Measurements from ENCODE around the gene HIPK2.

Gene HIPK2

GRCh38 chr7:139586286-139586685, 191.5 kb downstream of the HIPK2 start:
- DNase-seq (ENCODE audit: low read depth): no peak

DNA sequence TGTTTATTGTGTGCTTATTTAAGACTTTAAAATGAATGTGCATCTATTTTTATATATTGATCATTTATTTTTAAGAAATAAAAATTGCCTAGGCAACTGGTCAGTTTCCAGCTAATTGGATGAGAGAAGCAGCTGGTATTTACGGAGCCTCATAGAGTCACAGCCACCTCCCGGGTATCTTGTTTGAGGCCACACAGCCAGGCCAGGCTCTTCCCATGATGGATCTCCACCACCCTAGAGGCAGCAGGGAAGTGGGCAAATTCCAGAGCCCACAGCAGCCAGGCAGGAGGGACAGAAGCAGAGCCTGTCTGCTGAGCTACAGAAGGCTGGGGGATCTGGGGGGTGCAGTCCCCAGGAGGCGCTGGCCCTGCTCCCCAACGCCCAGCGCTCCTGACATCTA, 192.8 kb downstream of the HIPK2 start:
- no peak for DNase-seq (ENCODE audit: low read depth)

DNA sequence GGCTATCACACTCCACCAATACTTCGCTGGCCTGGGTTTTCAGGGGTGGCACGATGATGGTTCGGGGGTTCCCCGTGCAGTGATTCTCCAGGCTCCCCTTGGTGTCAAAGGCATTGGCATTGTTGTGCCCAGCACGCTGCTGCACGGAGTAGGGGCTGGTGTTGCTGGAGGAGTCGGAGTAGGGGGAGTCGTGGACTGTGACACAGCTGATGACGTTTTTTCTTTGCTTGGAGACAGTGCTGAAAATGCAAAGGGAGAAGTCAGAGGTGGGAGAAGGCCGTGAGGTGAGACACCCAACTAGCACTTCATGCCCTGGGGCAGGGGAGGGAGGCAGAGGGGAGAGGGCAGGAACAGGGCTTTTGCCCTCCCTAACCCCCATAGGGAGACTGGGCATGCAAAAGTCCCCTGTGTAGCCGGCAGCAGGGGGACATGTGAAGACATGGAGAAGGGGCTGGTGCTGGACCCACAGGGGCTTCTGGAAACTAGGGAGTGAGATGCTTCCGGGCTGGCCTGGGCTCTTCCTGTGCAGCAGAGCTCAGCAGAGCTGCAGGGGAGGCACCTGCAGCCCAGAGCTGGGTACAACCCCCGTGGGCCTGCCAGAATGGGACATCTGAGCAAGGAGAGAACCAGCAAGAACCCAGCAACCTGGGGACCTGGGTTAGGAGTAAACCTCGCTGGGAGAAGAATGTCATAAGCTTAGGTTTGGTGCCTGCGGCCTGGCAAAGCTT, 193.8 kb downstream of the HIPK2 start:
- DNase-seq (ENCODE audit: low read depth): no peak

GRCh38 chr7:139582671-139583155, 195.1 kb downstream of the HIPK2 start:
- DNase-seq (ENCODE audit: low read depth): no peak

- DNase-seq (ENCODE audit: low read depth): no peak
Measured at GRCh38 chr7:139582130-139582650, 195.6 kb downstream of the HIPK2 start.

GRCh38 chr7:139580435-139580834, 197.4 kb downstream of the HIPK2 start:
- no peak for DNase-seq (ENCODE audit: low read depth)

- no peak for DNase-seq (ENCODE audit: low read depth)
Measured at GRCh38 chr7:139576179-139576973, 201.4 kb downstream of the HIPK2 start.

GRCh38 chr7:139575338-139575680, 202.5 kb downstream of the HIPK2 start:
- no peak for DNase-seq (ENCODE audit: low read depth)

DNA sequence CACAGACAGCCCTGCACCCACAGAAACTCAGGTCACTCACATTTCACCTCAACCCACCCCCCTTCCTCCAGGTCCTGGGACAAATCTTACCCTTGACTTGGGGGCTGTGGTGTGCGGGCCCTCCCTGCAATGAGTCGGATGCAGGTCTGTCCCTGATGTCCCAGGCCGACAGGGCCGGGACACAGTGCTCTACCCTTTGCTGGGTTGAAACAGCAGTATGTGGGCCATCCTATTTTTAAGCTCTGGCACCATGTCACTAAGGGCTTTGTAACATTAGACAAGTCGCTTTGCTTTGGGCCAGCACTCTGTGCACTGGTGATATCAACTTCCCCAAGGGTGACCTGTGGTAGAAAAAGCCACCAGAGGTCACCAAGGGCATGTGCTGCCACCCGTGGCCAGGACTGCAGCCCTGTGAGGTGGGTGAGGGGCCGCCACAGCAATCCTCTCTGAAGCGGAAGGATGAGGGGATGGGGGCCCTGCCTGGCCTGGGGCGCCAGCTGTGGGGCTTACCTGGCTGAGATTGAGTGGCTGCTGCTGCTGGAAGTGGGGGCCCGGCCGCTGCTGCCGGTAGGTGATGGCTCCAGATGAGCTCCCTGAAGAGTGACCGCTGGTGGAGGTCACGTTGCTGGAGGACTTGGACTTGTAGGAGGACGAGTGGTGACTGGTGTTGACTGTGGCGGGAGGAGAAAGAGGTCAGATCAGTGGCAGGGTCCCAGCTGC, 203.0 kb downstream of the HIPK2 start:
- no peak for DNase-seq (ENCODE audit: low read depth)

DNA sequence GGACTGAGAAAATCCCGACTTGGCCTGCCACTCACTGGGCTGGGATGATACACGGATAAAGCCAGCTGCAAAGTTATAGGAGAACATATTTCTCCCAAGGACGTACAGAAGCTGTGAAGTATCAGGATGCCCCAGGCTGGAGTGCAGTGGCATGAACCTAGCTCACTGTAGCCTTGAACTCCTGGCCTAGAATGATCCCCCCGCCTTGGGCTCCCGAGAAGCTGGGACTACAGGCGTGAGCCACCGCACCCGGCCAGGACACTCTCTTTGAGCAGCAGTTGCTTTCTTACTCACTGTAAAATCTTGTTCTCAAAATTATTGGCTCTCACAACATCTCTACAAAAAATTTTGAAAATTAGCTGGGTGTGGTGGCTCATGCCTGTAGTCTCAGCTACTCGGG, 203.9 kb downstream of the HIPK2 start:
- DNase-seq (ENCODE audit: low read depth): no peak

DNA sequence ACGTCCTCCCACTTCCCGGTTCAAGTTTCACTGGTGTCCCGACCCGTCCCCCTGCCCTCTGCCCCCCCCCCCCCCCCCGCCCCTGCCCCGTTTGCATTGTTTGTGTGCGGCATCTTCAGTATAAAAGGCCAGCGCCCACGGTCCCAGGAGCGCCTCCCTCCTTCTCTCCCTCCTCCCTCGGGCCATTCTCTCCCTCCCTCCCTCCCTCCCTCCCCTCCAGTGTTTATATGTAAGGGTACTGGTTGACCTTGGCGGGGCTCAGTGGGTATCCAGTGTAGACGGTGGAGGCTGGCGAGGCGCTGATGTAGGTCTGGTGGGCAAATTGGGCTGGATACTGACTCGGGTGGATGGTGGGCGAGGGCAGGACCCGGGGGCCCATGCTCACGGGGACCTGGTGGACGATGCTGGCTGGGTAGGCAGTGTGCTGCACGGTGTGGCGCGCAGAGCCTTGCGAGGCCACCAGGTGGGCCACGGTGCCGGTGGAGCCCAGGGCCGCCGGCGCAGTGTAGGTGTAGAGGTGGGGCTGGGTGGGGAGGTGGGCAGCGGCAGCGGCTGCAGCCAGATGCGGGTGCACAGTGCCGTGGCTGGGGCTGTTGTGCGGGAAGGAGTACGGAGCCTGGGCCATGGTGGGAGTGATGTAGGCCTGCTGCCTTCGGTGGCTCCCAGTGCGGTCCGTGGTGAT, 205.0 kb downstream of the HIPK2 start:
- DNase-seq (ENCODE audit: low read depth): no peak

DNA sequence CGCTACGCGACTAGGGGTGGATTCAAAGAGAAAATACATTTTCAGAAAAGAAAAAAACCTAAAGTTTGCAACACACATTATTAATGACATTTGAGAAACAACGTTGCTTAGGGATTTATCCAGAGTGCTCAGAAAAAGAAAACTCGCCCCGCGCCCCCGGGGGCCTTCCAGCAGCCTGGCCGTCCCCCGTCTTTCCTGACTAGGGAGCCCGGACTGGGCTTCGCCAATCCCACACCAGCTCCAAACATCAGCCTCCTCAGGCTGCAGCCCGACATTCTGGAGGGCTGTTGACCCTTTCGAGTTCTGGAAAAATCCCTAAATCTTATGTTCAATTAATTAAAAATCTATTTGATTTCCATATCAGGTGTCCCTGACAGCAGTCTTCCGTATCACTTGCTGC, 205.7 kb downstream of the HIPK2 start:
- DNase-seq (ENCODE audit: low read depth): no peak

DNA sequence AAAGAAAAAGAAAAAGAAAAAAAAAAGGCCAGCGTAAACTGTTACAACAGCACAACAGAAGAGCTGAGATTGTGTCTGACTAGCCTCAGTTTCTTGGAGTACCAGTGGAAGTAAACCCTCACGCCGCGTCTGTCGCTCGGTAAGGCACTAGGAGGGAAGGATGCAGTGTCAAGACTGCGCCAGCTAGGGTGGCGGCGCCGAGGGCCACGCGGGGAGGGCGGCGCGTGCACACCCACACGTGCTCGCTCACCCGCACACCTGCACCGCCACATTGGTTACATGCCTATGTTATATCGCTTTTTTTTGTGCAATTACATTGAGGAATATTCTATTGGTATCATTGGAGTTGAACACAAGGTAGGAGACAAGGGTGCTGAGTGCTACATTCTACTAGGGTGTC, 206.1 kb downstream of the HIPK2 start:
- no peak for DNase-seq (ENCODE audit: low read depth)

DNA sequence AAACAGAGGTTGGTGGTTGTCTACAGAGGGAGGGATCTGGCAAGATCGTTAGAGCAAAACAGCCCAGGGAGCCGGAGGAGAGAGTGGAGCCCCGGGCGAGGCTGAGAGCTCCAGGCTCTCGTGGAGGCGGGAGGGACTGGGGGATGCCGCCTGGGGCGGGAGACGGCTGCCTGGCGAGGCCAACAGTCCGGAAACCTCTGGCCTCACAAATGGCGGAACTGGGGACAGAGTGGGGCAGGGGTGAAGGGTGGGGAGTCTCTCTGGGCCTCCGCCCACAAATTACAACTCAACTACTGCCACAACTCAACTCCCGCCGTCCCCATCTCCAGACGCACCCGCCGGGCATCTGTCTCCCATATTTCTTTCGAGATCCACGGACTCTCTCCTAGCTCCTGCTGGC, 206.6 kb downstream of the HIPK2 start:
- no peak for DNase-seq (ENCODE audit: low read depth)

- no peak for DNase-seq (ENCODE audit: low read depth)
Measured at GRCh38 chr7:139570626-139571025, 207.2 kb downstream of the HIPK2 start.

GRCh38 chr7:139570119-139570518, 207.7 kb downstream of the HIPK2 start:
- DNase-seq (ENCODE audit: low read depth): no peak

DNA sequence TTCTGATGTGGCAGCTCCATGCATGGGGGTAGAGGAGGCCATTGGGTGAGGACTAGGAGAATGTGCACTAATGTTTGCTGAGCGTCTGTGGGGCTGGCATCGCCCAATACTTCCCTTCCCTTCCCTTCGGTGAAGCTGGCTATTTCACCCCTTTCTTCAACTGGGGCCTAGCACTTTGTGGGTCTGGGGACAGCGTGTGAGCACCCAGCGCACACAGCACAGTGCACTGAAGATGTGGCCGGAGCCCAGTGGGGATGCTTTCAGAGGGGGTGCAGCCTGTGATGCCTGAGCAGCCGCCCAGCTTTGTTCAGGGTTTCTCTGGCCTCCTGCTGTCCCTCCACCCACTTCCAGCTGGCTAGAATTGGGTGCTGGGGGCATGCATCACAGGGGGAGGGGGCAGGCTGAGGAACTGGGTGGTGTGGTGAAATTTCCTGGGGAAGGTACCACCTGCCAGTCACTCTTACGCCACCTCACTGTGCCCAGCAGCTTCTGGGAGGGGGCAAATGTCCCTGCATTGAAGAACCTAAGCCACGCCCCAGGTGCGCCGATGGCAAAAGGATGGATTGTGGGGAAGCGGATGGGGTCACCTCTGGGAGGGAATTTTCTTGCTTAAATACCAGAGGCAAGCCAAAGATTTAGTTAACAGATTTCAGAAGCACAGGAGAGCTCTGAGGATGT, 208.8 kb downstream of the HIPK2 start:
- no peak for DNase-seq (ENCODE audit: low read depth)

DNA sequence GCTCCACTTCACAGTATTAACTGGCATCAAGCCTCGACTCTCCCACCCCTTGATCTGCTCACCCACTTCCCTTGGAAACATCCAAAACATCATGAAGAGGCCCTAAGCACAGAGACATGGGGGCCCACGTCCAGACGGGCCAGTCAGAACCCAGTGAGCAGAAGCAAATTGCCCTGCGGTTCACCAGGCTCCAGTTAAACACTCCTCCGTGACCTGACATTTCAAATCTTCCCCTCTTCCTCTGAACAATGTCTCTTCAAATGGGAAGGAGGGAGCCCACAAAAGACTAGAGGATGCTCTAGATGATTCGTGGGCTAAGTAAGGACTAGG, 209.5 kb downstream of the HIPK2 start:
- no peak for DNase-seq (ENCODE audit: low read depth)

GRCh38 chr7:139567647-139568345, 210.0 kb downstream of the HIPK2 start:
- no peak for DNase-seq (ENCODE audit: low read depth)

GRCh38 chr7:139566736-139567646, 210.8 kb downstream of the HIPK2 start:
- DNase-seq (ENCODE audit: low read depth): no peak

All from T-helper 22 cell (primary cell).